Fibroblast of pulmonary artery (primary cell): ENCODE data around the gene HERC3.

ENCODE experiments used
- DNase-seq: peaks from one replicate; pipeline ENCODE4 v3.0.0-alpha.2; 2010; ENCODE audit warnings: low read depth
- H3K4me3 ChIP-seq: replicated peaks from 2 replicates; pipeline ENCODE4 v1.5.1; 2011; ENCODE audit warnings: low read depth, mild to moderate bottlenecking, control low read depth, low read length, moderate library complexity
- CTCF ChIP-seq: IDR thresholded peaks from 2 replicates; pipeline ENCODE4 v1.5.1; 2011; ENCODE audit warnings: mild to moderate bottlenecking, control low read depth, low read length, inconsistent platforms; ENCODE audit errors: missing control alignments

Gene HERC3

GRCh38 chr4:88696630-88697029, 104.3 kb downstream of the HERC3 start:
- DNase-seq, result no peak
- TF ChIP-seq CTCF, result no peak
- peak overlapping the region; percentile 76 for H3K4me3 ChIP-seq

- H3K4me3 ChIP-seq, result peak overlapping the region; percentile 76
- no peak for TF ChIP-seq CTCF
- DNase-seq, result peak; percentile 41
Measured at GRCh38 chr4:88697141-88697540, 104.9 kb downstream of the HERC3 start.

GRCh38 chr4:88697588-88698329, 105.5 kb downstream of the HERC3 start, which contains the start of gene NAP1L5:
Gene NAP1L5, minus strand, starts transcription at chr4:88697829. Its CDS starts 75 bp downstream, at chr4:88697754.
- peak; percentile 82 for DNase-seq
- H3K4me3 ChIP-seq, result peak within 1 kb of the TSS; percentile 76
- TF ChIP-seq CTCF, result no peak

GRCh38 chr4:88698519-88698918, 106.2 kb downstream of the HERC3 start:
- no peak for DNase-seq
- H3K4me3 ChIP-seq, result no peak overlapping the region
- TF ChIP-seq CTCF, result no peak

- DNase-seq, result no peak
- H3K4me3 ChIP-seq, result no peak overlapping the region
- TF ChIP-seq CTCF, result no peak
Measured at GRCh38 chr4:88702782-88703181, 110.5 kb downstream of the HERC3 start.

GRCh38 chr4:88705223-88705622, 112.9 kb downstream of the HERC3 start:
- TF ChIP-seq CTCF, result no peak
- DNase-seq, result no peak
- no peak overlapping the region for H3K4me3 ChIP-seq
